ENCODE measurements around the gene CCL21. TPM values are rescaled to one million over a fixed set of nuclear protein-coding genes. Genes with fewer than 3 reads are reported as not detected.

The CCL21 gene
- total and polyA plus RNA-seq, 2 of the 4 experiments (the other 2 are of a cell fraction): not detected

DNA sequence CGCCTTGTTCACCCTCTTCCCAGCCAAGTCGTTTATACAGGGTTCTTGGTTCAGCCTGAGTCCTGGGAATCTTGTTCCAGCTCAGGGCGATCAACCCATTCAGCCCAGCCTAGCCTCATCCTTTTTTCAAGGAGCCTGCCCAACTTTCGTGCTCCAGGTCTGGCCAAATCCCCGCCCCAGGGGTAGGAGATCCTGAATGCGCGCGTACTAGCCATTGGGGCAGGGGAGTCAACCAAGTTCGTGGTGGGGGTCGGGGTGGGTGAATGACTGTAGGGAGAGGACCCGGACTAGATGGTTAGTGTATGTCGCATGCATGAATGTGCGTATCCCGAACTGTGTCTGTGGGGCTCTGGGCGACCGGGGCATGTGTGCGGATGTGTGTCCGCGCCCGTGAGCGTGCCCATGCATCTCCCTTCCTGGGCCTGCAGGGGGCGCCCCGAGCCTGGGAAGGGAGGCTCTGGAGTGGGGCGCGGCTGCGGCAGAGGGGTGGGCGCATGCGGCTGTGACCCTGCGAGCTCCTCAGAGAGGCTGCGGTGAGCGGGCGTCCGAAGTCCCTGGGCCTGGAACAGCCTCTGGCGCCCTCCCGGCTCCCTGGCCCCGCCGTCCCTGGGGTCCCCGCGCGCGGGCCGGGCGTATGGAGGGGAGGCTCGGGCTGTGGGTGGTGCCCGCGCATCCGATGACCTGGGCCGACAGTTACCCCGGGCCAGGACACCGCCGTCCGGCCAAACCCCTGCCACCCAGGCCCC, 8.7 kb downstream of the CCL21 start:
- Histone ChIP-seq H3K9ac (ENCODE audit: low read depth, low read length) (0 out of 2 replicates have a peak overlapping the region, but pooled peaks have one; percentile 32), H3K18ac (ENCODE audit: low read depth, low read length) (no peak overlapping the region), H3K4me2 (ENCODE audit: low read depth, low read length) (peak overlapping the region; percentile 91), H3K4me3 (ENCODE audit: insufficient read depth, low read depth, low read length) (peak overlapping the region; percentile 42), H3K27ac (ENCODE audit: insufficient read depth, low read length) (no peak overlapping the region), H4K91ac (ENCODE audit: insufficient read depth, low read depth, low read length) (no peak overlapping the region), H3K27me3 (ENCODE audit: control insufficient read depth, insufficient read depth, low read length) (peaks cover 7% of the 10 kb centered on the region), H3K4ac (ENCODE audit: low read depth, low read length) (no peak overlapping the region), H3K4me1 (ENCODE audit: control insufficient read depth, insufficient read depth, low read length) (no peaks in the 10 kb centered on the region), H3K56ac (ENCODE audit: extremely low read depth, insufficient read depth, low read length) (no peak overlapping the region), H3K23ac (ENCODE audit: low read depth, low read length) (no peak overlapping the region), H3K79me1 (ENCODE audit: low read depth in 1 of 2, low read length in 2 of 2) (no peaks in the 10 kb centered on the region), H3K9me1 (ENCODE audit: insufficient read depth, low read length) (no peaks in the 10 kb centered on the region), H3K36me3 (ENCODE audit: control insufficient read depth, insufficient read depth, low read length) (no peaks in the 10 kb centered on the region), H2BK120ac (ENCODE audit: low read depth, low read length) (no peak overlapping the region), H2BK20ac (ENCODE audit: low read depth, low read length) (no peak overlapping the region), H4K8ac (ENCODE audit: low read depth in 2 of 2, low read length in 2 of 2) (no peak overlapping the region; a peak in 1 of 4 replicates), H2AFZ (replicated peaks; ENCODE audit: low read length, poor library complexity) (peak overlapping the region; percentile 95), H4K20me1 (ENCODE audit: insufficient read depth, low read length) (no peaks in the 10 kb centered on the region), H2BK5ac (ENCODE audit: low read depth, low read length, poor library complexity, severe bottlenecking) (no peak overlapping the region), H2AK5ac (ENCODE audit: low read depth, low read length) (no peak overlapping the region), H4K5ac (ENCODE audit: low read depth, low read length) (no peak overlapping the region), H2AK9ac (replicated peaks; ENCODE audit: low read depth, low read length, poor library complexity) (peak overlapping the region; percentile 61), H2BK15ac (ENCODE audit: low read depth, low read length) (no peak overlapping the region), H3K14ac (replicated peaks; ENCODE audit: low read depth, low read length) (no peak overlapping the region), H3K9me3 (ENCODE audit: control insufficient read depth, insufficient read depth, low read length) (no peaks in the 10 kb centered on the region)
- no TSS peak for BruUV-seq (replicated peaks)
- POLR2A ChIA-PET (ENCODE audit: unreplicated experiment): no interaction called here
- intact Hi-C loops (cut with micrococcal nuclease): no loop called here
- in situ Hi-C loops (cut with MboI; ENCODE audit: low sequenced_read_pairs): no loop called here
- ATAC-seq (ENCODE audit: low read depth): peak; percentile 90
- dilution Hi-C loops (cut with HindIII; ENCODE audit: low sequenced_read_pairs, unreplicated experiment): no loop called here
- CTCF ChIA-PET: interaction anchor here (0.6 to 2.5 kb wide), 6 partner anchors 9 to 343 kb away, joined by 3 to 14 read pairs (median 4); partner anchors contain the start of gene CCL21
- DNase-seq: peak; percentile 29
- WGBS, 2 experiments (ENCODE audit: extremely low coverage in 2 of 2, insufficient read length in 1 of 2): 15% methylated on average over 14 of the region's 52 CpGs; no CpG with 5 or more reads in 1 of the 2 experiments
- TF ChIP-seq RCOR1 (IDR thresholded peaks at IDR 0.05; ENCODE audit: insufficient replicate concordance, low read length) (no peak), BHLHE40 (IDR thresholded peaks at IDR 0.05; ENCODE audit: low read depth, low read length) (peak; percentile 48; the same call in 1 of the 2 replicates), CEBPB (IDR thresholded peaks at IDR 0.05; ENCODE audit: low read depth, low read length) (no peak), MXI1 (IDR thresholded peaks at IDR 0.05; ENCODE audit: borderline replicate concordance, low read depth, low read length) (peak; percentile 29; the same call in 1 of the 2 replicates), MAZ (IDR thresholded peaks at IDR 0.05; ENCODE audit: borderline replicate concordance, low read depth, low read length) (peak; percentile 52; the same call in 1 of the 2 replicates), RAD21 (IDR thresholded peaks at IDR 0.05; ENCODE audit: low read length) (peak; percentile 48), SMC3 (IDR thresholded peaks at IDR 0.05; ENCODE audit: low read depth, low read length) (peak; percentile 23; the same call in 1 of the 2 replicates), POLR2A (IDR thresholded peaks at IDR 0.05; ENCODE audit: low read depth, low read length) (no peak), NFE2L2 (IDR thresholded peaks at IDR 0.05; ENCODE audit: low read depth, low read length) (no peak), MAFK (IDR thresholded peaks at IDR 0.05; ENCODE audit: low read depth, low read length) (no peak), RFX5 (IDR thresholded peaks at IDR 0.05; ENCODE audit: low read depth, low read length) (no peak)
- TF ChIP-seq, protein P1, sequence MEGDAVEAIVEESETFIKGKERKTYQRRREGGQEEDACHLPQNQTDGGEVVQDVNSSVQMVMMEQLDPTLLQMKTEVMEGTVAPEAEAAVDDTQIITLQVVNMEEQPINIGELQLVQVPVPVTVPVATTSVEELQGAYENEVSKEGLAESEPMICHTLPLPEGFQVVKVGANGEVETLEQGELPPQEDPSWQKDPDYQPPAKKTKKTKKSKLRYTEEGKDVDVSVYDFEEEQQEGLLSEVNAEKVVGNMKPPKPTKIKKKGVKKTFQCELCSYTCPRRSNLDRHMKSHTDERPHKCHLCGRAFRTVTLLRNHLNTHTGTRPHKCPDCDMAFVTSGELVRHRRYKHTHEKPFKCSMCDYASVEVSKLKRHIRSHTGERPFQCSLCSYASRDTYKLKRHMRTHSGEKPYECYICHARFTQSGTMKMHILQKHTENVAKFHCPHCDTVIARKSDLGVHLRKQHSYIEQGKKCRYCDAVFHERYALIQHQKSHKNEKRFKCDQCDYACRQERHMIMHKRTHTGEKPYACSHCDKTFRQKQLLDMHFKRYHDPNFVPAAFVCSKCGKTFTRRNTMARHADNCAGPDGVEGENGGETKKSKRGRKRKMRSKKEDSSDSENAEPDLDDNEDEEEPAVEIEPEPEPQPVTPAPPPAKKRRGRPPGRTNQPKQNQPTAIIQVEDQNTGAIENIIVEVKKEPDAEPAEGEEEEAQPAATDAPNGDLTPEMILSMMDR (conservative IDR thresholded peaks at IDR 0.05; ENCODE audit: low read depth, low read length): peak; percentile 78
- TF ChIP-seq, protein P2, sequence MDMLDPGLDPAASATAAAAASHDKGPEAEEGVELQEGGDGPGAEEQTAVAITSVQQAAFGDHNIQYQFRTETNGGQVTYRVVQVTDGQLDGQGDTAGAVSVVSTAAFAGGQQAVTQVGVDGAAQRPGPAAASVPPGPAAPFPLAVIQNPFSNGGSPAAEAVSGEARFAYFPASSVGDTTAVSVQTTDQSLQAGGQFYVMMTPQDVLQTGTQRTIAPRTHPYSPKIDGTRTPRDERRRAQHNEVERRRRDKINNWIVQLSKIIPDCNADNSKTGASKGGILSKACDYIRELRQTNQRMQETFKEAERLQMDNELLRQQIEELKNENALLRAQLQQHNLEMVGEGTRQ (IDR thresholded peaks at IDR 0.05; ENCODE audit: low read depth, low read length): no peak
- TF ChIP-seq, protein P3, sequence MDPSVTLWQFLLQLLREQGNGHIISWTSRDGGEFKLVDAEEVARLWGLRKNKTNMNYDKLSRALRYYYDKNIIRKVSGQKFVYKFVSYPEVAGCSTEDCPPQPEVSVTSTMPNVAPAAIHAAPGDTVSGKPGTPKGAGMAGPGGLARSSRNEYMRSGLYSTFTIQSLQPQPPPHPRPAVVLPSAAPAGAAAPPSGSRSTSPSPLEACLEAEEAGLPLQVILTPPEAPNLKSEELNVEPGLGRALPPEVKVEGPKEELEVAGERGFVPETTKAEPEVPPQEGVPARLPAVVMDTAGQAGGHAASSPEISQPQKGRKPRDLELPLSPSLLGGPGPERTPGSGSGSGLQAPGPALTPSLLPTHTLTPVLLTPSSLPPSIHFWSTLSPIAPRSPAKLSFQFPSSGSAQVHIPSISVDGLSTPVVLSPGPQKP (IDR thresholded peaks at IDR 0.05; ENCODE audit: borderline replicate concordance, low read depth, low read length): no peak

Measured in IMR-90 (cell line).